ENCODE results near the gene MACROD2.

Gene MACROD2

DNA sequence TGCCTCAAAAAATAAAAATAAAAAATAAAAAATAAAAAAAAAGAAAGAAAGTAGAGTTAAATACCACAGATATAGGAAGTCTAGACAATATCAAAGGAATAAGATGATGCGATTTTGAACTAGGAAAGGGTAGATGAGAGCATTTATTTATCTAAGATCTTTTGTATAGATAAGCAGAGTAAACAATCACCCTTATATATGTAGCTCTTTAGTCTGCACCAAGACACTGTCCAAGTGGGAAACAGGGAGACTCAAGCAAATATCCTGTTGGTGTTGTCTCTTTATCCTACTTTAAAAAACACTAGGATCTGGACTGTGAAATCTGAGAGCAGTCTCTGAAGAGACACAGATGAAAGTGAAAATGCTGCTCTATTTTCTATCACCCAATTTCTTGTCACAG, 929.1 kb downstream of the MACROD2 start:
- TF ChIP-seq, protein P1, sequence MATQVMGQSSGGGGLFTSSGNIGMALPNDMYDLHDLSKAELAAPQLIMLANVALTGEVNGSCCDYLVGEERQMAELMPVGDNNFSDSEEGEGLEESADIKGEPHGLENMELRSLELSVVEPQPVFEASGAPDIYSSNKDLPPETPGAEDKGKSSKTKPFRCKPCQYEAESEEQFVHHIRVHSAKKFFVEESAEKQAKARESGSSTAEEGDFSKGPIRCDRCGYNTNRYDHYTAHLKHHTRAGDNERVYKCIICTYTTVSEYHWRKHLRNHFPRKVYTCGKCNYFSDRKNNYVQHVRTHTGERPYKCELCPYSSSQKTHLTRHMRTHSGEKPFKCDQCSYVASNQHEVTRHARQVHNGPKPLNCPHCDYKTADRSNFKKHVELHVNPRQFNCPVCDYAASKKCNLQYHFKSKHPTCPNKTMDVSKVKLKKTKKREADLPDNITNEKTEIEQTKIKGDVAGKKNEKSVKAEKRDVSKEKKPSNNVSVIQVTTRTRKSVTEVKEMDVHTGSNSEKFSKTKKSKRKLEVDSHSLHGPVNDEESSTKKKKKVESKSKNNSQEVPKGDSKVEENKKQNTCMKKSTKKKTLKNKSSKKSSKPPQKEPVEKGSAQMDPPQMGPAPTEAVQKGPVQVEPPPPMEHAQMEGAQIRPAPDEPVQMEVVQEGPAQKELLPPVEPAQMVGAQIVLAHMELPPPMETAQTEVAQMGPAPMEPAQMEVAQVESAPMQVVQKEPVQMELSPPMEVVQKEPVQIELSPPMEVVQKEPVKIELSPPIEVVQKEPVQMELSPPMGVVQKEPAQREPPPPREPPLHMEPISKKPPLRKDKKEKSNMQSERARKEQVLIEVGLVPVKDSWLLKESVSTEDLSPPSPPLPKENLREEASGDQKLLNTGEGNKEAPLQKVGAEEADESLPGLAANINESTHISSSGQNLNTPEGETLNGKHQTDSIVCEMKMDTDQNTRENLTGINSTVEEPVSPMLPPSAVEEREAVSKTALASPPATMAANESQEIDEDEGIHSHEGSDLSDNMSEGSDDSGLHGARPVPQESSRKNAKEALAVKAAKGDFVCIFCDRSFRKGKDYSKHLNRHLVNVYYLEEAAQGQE (IDR thresholded peaks at IDR 0.05; ENCODE audit: insufficient read depth in 1 of 2, low read depth in 2 of 2, low read length in 2 of 2), result no peak
- no peak for TF ChIP-seq FOXP2 (optimal IDR thresholded peaks at IDR 0.05; ENCODE audit: borderline replicate concordance, extremely low read depth, extremely low read length, insufficient read depth)
- no peak for TF ChIP-seq POLR2AphosphoS5 (IDR thresholded peaks at IDR 0.05; ENCODE audit: low read depth, low read length)
- TF ChIP-seq SIN3A (IDR thresholded peaks at IDR 0.05; ENCODE audit: borderline replicate concordance, insufficient read depth, low read length), result no peak
- no peak for TF ChIP-seq TAF1 (IDR thresholded peaks at IDR 0.05; ENCODE audit: borderline replicate concordance, insufficient read depth, low read length)

GRCh38 chr20:14925300-14925699, 930.0 kb downstream of the MACROD2 start:
- TF ChIP-seq POLR2AphosphoS5 (IDR thresholded peaks at IDR 0.05; ENCODE audit: low read depth, low read length), result no peak

DNA sequence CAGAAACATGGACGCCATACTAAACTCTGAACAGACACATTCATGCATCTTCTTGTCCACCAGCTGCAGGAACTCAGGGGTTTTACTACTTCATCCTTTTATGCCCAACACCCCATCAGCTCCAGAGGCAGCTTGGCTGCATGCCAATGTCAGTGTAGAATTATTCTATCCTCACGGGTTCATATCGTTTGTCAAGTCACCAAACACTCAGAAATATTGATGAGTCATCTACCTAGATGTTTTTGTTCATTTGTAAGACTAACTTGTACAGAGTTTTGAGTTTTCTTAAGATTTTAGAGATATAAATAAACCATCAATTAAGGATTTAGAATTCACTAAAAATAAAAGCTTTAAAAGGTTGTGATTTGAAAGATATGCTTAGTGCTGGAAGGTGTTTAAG, 932.8 kb downstream of the MACROD2 start:
- TF ChIP-seq POLR2AphosphoS5 (IDR thresholded peaks at IDR 0.05; ENCODE audit: low read depth, low read length), result no peak
- TF ChIP-seq TAF1 (IDR thresholded peaks at IDR 0.05; ENCODE audit: borderline replicate concordance, insufficient read depth, low read length), result no peak
- TF ChIP-seq, protein P1 (IDR thresholded peaks at IDR 0.05; ENCODE audit: insufficient read depth in 1 of 2, low read depth in 2 of 2, low read length in 2 of 2), result no peak
- TF ChIP-seq SIN3A (IDR thresholded peaks at IDR 0.05; ENCODE audit: borderline replicate concordance, insufficient read depth, low read length), result no peak
- no peak for TF ChIP-seq FOXP2 (optimal IDR thresholded peaks at IDR 0.05; ENCODE audit: borderline replicate concordance, extremely low read depth, extremely low read length, insufficient read depth)

DNA sequence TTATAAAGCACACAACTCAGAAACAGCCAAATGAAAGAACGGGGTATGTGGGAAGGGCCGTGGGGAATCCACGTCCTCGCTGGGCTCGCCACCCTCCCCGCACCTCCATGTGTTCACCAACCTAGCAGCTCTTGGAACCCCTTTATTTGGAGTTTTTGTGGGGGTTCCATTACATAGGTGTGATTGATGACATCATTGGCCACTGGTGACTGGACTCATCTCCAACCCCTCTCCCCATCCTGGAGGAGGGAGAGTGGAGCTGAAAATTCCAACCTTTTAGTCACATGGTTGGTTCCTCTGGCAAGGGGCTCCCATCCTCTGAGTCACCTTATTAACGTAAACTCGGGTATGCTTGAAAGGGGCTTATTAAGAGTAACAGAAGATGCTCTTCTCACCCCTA, 934.1 kb downstream of the MACROD2 start:
- TF ChIP-seq POLR2AphosphoS5 (IDR thresholded peaks at IDR 0.05; ENCODE audit: low read depth, low read length) (no peak), TAF1 (IDR thresholded peaks at IDR 0.05; ENCODE audit: borderline replicate concordance, insufficient read depth, low read length) (no peak), SIN3A (IDR thresholded peaks at IDR 0.05; ENCODE audit: borderline replicate concordance, insufficient read depth, low read length) (no peak), FOXP2 (optimal IDR thresholded peaks at IDR 0.05; ENCODE audit: borderline replicate concordance, extremely low read depth, extremely low read length, insufficient read depth) (no peak)
- TF ChIP-seq, protein P1 (IDR thresholded peaks at IDR 0.05; ENCODE audit: insufficient read depth in 1 of 2, low read depth in 2 of 2, low read length in 2 of 2), result no peak

DNA sequence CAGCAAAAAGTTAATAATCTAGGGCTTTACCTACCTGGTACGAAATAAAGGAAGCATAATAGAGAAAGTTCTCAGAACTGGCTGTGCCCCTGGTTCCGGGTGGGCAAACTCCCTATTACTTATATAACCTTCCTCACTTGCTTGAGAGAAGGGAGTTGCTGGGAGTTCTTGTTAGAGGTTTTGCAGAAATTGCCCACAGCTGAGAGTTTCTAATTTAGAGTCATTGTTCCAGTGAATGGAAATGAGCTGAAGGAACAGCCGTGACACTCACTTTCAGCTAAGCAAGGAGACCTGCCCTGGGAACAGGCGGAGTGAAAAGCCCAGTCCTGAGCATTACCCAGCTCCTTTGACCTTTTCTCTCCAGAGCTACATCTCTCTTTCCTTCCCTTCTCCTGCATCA, 936.7 kb downstream of the MACROD2 start:
- no peak for TF ChIP-seq FOXP2 (optimal IDR thresholded peaks at IDR 0.05; ENCODE audit: borderline replicate concordance, extremely low read depth, extremely low read length, insufficient read depth)
- TF ChIP-seq TAF1 (IDR thresholded peaks at IDR 0.05; ENCODE audit: borderline replicate concordance, insufficient read depth, low read length), result no peak
- TF ChIP-seq POLR2AphosphoS5 (IDR thresholded peaks at IDR 0.05; ENCODE audit: low read depth, low read length), result no peak
- TF ChIP-seq, protein P1 (IDR thresholded peaks at IDR 0.05; ENCODE audit: insufficient read depth in 1 of 2, low read depth in 2 of 2, low read length in 2 of 2), result no peak
- no peak for TF ChIP-seq SIN3A (IDR thresholded peaks at IDR 0.05; ENCODE audit: borderline replicate concordance, insufficient read depth, low read length)
